NCI-H146 treated with DMSO at 0.1 percent for 48 hours (cell line): ENCODE results near the gene PALMD.

Experiments used
- DNase-seq: peaks from one replicate; lab custom pipeline; 2025; ENCODE audit not compliant: unreplicated experiment; lab: John Stamatoyannopoulos, UW

Gene PALMD

GRCh38 chr1:99645699-99646531 is at the start of gene PALMD:
Gene PALMD (plus strand): TSS chr1:99646113. CDS start chr1:99646318, 205 bp downstream.
- no peak for DNase-seq

GRCh38 chr1:99598738-99599411 is 47.0 kb upstream of the PALMD start:
- DNase-seq = no peak

GRCh38 chr1:99599678-99600175 is 46.2 kb upstream of the PALMD start:
- no peak for DNase-seq

GRCh38 chr1:99600782-99601181 is 45.1 kb upstream of the PALMD start:
- DNase-seq = no peak

GRCh38 chr1:99601208-99601607 is 44.7 kb upstream of the PALMD start:
- no peak for DNase-seq

- no peak for DNase-seq
Measured at GRCh38 chr1:99601709-99602403, 44.1 kb upstream of the PALMD start.

- DNase-seq = no peak
Measured at GRCh38 chr1:99602404-99602969, 43.4 kb upstream of the PALMD start.

GRCh38 chr1:99603699-99604560 is 42.0 kb upstream of the PALMD start:
- DNase-seq = no peak

GRCh38 chr1:99606306-99606705 is 39.6 kb upstream of the PALMD start:
- no peak for DNase-seq

- no peak for DNase-seq
Measured at GRCh38 chr1:99607590-99607989, 38.3 kb upstream of the PALMD start.

GRCh38 chr1:99608058-99608457 is 37.9 kb upstream of the PALMD start:
- DNase-seq = no peak

- no peak for DNase-seq
Measured at GRCh38 chr1:99613716-99614115, 32.2 kb upstream of the PALMD start.

GRCh38 chr1:99614728-99615127 is 31.2 kb upstream of the PALMD start:
- DNase-seq = no peak

GRCh38 chr1:99619583-99619982 is 26.3 kb upstream of the PALMD start:
- DNase-seq = no peak

GRCh38 chr1:99621340-99621901 is 24.5 kb upstream of the PALMD start:
- no peak for DNase-seq

- no peak for DNase-seq
Measured at GRCh38 chr1:99622702-99623347, 23.1 kb upstream of the PALMD start.

GRCh38 chr1:99623554-99623953 is 22.4 kb upstream of the PALMD start:
- DNase-seq = no peak

GRCh38 chr1:99627615-99628014 is 18.3 kb upstream of the PALMD start:
- no peak for DNase-seq

GRCh38 chr1:99629164-99629563 is 16.7 kb upstream of the PALMD start:
- DNase-seq = no peak
